Adrenal gland (tissue), 12 donors: ENCODE data around the gene CLDN9. TPM values are rescaled to one million over a fixed set of nuclear protein-coding genes. Genes with fewer than 3 reads are reported as not detected.
A peak's percentile ranks its signal among the peaks of the same experiment; 100 is the strongest.

ENCODE experiments used
- DNase-seq, 7 donors: peaks; one replicate each; pipeline ENCODE4 v3.0.0-alpha.2; 2019 to 2020
- H3K27ac ChIP-seq, 5 donors: fragments of 200-600 bp; sonication (generic) in 4 of 5; 1 replicate in 3 of 5; 2 replicates in 2 of 5; pipeline versions ENCODE4 v1.5.1 to v1.8.0; 2016 to 2020; ENCODE audit warnings: mild to moderate bottlenecking in 1 of 5
- H3K27me3 ChIP-seq: fragments of 200-600 bp; 2 replicates; pipeline ENCODE4 v1.8.0; 2021
- H3K36me3 ChIP-seq, 2 donors: fragments of 200-600 bp; replicated peaks in 1 of 2; 1 replicate in 1 of 2; 2 replicates in 1 of 2; pipeline versions ENCODE4 v1.5.1 to v1.8.0; 2018 to 2022
- H3K4me1 ChIP-seq, 2 donors: fragments of 200-600 bp; replicated peaks in 1 of 2; 1 replicate in 1 of 2; 2 replicates in 1 of 2; pipeline versions ENCODE4 v1.5.1 to v1.8.0; 2018 to 2021
- H3K4me3 ChIP-seq, 4 donors: fragments of 200-600 bp; sonication (generic) in 3 of 4; one replicate each; pipeline ENCODE4 v1.5.1; 2016 to 2018
- H3K9me3 ChIP-seq, 3 donors: fragments of 200-600 bp; sonication (generic) in 1 of 3; replicated peaks in 1 of 3; 1 replicate in 2 of 3; 2 replicates in 1 of 3; pipeline versions ENCODE4 v1.5.1 to v1.8.0; 2016 to 2021
- POLR2A ChIP-seq, 2 donors: fragments of 450-650 bp; IDR thresholded peaks; one replicate each; pipeline ENCODE4 v1.6.1; 2017; ENCODE audit warnings: antibody characterized with exemption in 2 of 2, mild to moderate bottlenecking in 2 of 2, moderate library complexity in 1 of 2
- WGBS, 4 donors: extraction: QIAGEN DNeasy Blood & Tissue Kit in 2 of 4; methylation state at CpG; one replicate each; pipeline versions ENCODE4 v1.1.5 to v1.1.7; 2013 to 2017; 5-methylcytosine and 5-hydroxymethylcytosine counted together
- intact Hi-C, 2 donors: fragments of 100-400 bp; cut with DNase I; formaldehyde crosslinking; loops; one replicate each; pipeline versions ENCODE4 v1.14.1 to v1.15.0; 2022 to 2023
- polyA plus RNA-seq, 3 donors: library from polyadenylated mRNA; stranded (reverse); fragments of 200-250 nt in 2 of 3; fragments of 350-450 nt in 1 of 3; fragmentation: Illumina TruSeq in 1 of 3; extraction: RNeasy Lipid Tissue Mini Kit (QIAGEN cat#74804) in 1 of 3; gene quantifications; one replicate each; pipeline ENCODE4 v1.2.3, GENCODE V29; 2013 to 2014
- total RNA-seq, 9 donors: library from RNA; depleted of rRNA in 4 of 9; stranded (reverse); fragments of >200 nt in 4 of 9; fragments of 120-200 nt in 1 of 9; fragmentation: NEBNext Ultra II Directional in 1 of 9; extraction: Animal tissue kit (Norgen Biotek cat#: 25700) in 1 of 9; gene quantifications; one replicate each; pipeline versions ENCODE4 v1.1.0 to v1.2.4, GENCODE V29; 2013 to 2023
- TF ChIP-seq, protein P1 (sequence below), 6 experiments: fragments of 450-650 bp in 4 of 6; fragments of 200-600 bp in 2 of 6; sonication (generic) in 1 of 6; IDR thresholded peaks; 1 replicate in 5 of 6; 2 replicates in 1 of 6; pipeline versions ENCODE4 v1.5.1 to v1.8.0; 2016 to 2021; ENCODE audit warnings: antibody characterized with exemption in 6 of 6, mild to moderate bottlenecking in 2 of 6, moderate library complexity in 1 of 6
- donor health status: healthy with polysubstance abuse.
- donor health status: Bipolar disorder and iron deficiency.
- donor health status: DM: yes; HTN: yes; CAD: no.
- donor health status: DM: no; HTN: no; CAD: no.
- donor health status: DM: no; HTN: no; CAD: no.
- donor health status: DM: yes; HTN: yes; CAD: no.

The CLDN9 gene
- total and polyA plus RNA-seq, 12 donors: 0.28 to 1.4 (median 0.32) TPM; not detected in 8

DNA sequence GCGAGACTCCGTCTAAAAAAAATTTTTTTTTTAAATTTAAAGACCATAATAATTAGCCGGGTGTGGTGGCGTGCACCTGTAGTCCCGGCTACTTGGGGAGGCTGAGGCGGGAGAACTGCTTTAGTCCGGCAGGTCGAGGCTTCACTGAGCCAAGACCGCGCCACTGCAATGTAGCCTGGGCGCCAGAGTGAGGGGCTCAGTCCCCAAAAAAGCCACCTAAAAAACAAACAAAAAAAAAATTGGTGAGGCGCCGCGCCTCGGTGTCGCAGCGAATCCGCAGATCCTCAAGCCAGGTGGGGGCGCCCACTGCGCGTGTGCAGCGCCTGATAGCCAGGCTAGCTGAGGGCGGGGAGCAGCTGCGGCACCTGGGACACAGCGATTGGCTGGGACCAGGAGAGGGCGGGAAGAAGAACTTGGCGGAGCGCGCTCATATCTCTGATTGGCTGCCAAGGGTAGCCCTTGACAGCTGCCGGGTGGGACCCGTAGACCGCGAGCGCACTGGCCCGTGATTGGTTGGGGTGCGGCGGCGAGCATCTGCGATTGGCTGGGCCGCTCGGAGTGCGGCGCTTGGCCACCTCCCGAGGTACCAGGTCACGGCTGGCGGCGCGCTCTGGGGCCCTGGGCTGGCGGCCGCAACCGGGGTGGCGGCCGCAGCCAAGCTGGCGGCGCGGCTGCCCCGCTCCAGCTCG is 9.0 kb upstream of the CLDN9 start:
- peak overlapping the region in 1 of 5 donors; percentile 71 for H3K27ac ChIP-seq
- H3K4me3 ChIP-seq: peak overlapping the region in 1 of 4 donors; percentile 16
- TF ChIP-seq POLR2A (IDR thresholded peaks at IDR 0.05): no peak
- TF ChIP-seq, protein P1, sequence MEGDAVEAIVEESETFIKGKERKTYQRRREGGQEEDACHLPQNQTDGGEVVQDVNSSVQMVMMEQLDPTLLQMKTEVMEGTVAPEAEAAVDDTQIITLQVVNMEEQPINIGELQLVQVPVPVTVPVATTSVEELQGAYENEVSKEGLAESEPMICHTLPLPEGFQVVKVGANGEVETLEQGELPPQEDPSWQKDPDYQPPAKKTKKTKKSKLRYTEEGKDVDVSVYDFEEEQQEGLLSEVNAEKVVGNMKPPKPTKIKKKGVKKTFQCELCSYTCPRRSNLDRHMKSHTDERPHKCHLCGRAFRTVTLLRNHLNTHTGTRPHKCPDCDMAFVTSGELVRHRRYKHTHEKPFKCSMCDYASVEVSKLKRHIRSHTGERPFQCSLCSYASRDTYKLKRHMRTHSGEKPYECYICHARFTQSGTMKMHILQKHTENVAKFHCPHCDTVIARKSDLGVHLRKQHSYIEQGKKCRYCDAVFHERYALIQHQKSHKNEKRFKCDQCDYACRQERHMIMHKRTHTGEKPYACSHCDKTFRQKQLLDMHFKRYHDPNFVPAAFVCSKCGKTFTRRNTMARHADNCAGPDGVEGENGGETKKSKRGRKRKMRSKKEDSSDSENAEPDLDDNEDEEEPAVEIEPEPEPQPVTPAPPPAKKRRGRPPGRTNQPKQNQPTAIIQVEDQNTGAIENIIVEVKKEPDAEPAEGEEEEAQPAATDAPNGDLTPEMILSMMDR (IDR thresholded peaks at IDR 0.05): peak in 5 of 6 experiments; percentile 31 to 56 (median 53)
- H3K36me3 ChIP-seq: no peaks in the 10 kb centered on the region
- H3K9me3 ChIP-seq: no peaks in the 10 kb centered on the region
- intact Hi-C loops: loop anchor here in 1 of 2 donors (2.0 kb wide), 1 partner anchor 25 kb away; no protein-coding TSS in a partner anchor
- DNase-seq: peak; percentile 98 to 99 (median 99)
- peaks cover 6% of the 10 kb centered on the region for H3K27me3 ChIP-seq
- peaks cover 0 to 4% of the 10 kb centered on the region in 2 donors for H3K4me1 ChIP-seq
- WGBS, 4 donors: 7 to 17% (median 10%) methylated on average over 26 to 58 of the region's 58 CpGs

DNA sequence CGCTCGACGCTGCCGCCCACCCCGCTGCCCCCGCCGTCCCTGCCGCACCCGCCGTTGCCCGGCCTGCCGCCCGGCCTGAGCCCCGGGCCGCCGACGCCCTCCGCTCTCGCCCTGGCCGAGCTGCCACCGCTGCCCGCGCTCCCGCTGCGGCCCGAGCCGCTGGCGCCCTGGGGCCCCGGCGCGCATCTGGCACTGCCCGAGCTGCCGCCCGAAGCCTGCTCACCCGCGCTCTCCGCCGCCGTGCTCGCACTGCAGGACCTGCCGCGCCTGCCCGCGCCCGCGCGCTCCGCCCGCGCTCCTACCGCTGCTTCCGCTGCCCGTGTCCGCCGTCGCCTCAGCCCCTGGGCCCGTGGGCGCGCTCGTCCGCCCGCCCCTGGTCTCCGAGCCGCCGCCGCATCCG is 8.4 kb upstream of the CLDN9 start:
- Histone ChIP-seq H3K9me3 (no peaks in the 10 kb centered on the region), H3K4me3 (peak overlapping the region in 1 of 4 donors; percentile 16), H3K27ac (peak overlapping the region in 1 of 5 donors; percentile 71), H3K27me3 (peaks cover 7% of the 10 kb centered on the region), H3K4me1 (peaks cover 0 to 4% of the 10 kb centered on the region in 2 donors), H3K36me3 (no peaks in the 10 kb centered on the region)
- peak in 1 of 7 donors; percentile 26 for DNase-seq
- TF ChIP-seq POLR2A (IDR thresholded peaks at IDR 0.05): no peak
- TF ChIP-seq, protein P1 (IDR thresholded peaks at IDR 0.05): no peak
- intact Hi-C loops: no loop called here
- 0 to 1% methylated on average over 36 to 58 of the region's 67 CpGs; no CpG with 5 or more reads in 2 of the 4 donors for WGBS, 4 donors

DNA sequence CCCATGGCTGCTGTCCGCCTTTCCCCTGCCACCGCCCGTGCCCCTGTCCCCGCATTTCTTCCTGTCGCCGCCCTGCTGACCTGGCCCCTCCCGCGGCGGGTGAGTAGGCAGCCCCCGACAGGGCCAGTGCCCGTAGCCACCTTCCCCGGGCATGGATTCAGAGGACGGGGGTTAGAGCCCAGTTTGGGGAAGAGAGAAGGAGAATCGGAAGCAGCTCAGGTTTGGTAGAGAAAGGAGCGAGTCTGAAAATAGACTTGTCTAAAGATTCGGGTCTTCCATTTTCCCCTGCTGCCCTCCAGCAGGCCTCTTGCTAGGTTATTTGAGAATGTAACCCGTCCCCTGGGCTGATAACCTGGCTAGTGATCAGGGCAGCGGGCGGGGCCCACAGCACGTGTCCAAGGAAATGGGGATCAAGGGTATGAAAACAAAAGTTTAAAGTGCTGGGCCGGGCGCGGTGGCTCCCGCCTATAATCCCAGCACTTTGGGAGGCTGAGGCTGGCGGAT is 7.9 kb upstream of the CLDN9 start:
- Histone ChIP-seq H3K9me3 (no peaks in the 10 kb centered on the region), H3K4me1 (peaks cover 0 to 4% of the 10 kb centered on the region in 2 donors), H3K36me3 (no peaks in the 10 kb centered on the region), H3K4me3 (peak overlapping the region in 1 of 4 donors; percentile 45), H3K27ac (no peak overlapping the region), H3K27me3 (peaks cover 12% of the 10 kb centered on the region)
- intact Hi-C loops: no loop called here
- DNase-seq: no peak
- no peak for TF ChIP-seq POLR2A (IDR thresholded peaks at IDR 0.05)
- WGBS, 4 donors: 9 to 15% (median 10%) methylated on average over 18 to 25 of the region's 25 CpGs

GRCh38 chr16:3007059-3007956 is 5.4 kb upstream of the CLDN9 start:
- TF ChIP-seq, protein P1 (IDR thresholded peaks at IDR 0.05): no peak
- no peak for TF ChIP-seq POLR2A (IDR thresholded peaks at IDR 0.05)

More at GRCh38 chr16:3007059-3007956, 5.4 kb upstream of the CLDN9 start:
- 51 to 71% (median 57%) methylated on average over 9 to 13 of the region's 13 CpGs for WGBS, 4 donors
- Histone ChIP-seq H3K27ac (no peak overlapping the region), H3K36me3 (no peaks in the 10 kb centered on the region), H3K4me3 (no peak overlapping the region), H3K4me1 (peaks cover 0 to 4% of the 10 kb centered on the region in 2 donors), H3K27me3 (peaks cover 12% of the 10 kb centered on the region), H3K9me3 (no peaks in the 10 kb centered on the region)
- no peak for DNase-seq
- intact Hi-C loops: no loop called here
